NCI-H69 (cell line): ENCODE data around the gene MST1R.
A peak's percentile ranks its signal among the peaks of the same experiment; 100 is the strongest.
"Not testable (repeated sequence)": the region's sequence is repeated elsewhere in the genome, so short reads cannot be mapped to it uniquely, and the experiment has no call there.

Experiments
- DNase-seq: peaks from one replicate; lab custom pipeline; 2025; lab: John Stamatoyannopoulos, UW

MST1R gene

DNA sequence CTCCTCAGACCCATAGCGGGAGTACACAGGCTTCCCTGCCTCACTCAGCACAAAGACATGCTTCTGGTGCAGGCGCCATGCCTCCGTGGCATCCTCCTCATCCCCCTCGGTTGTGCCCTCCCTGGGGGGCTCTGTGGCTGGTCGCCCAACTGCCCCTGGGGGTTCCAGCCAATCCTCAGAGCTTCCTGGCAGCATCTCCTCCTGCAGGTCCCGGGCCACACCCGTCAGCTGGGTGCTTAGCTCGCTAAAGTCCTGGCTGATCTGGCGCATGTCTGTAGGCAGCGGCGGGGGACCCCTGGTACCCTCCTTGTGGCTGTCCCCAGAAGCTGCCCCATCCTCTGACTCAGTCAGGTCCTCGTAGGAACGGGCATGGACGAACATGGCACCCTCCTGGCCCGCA is 7.9 kb upstream of the MST1R start:
- DNase-seq = no peak

GRCh38 chr3:49911124-49911420 is 7.4 kb upstream of the MST1R start:
- DNase-seq = no peak

- no peak for DNase-seq
These were observed 6.9 kb upstream of the MST1R start for GRCh38 chr3:49910409-49911123.

- peak; percentile 5 for DNase-seq
These were observed 4.9 kb upstream of the MST1R start for GRCh38 chr3:49908373-49909199.

DNA sequence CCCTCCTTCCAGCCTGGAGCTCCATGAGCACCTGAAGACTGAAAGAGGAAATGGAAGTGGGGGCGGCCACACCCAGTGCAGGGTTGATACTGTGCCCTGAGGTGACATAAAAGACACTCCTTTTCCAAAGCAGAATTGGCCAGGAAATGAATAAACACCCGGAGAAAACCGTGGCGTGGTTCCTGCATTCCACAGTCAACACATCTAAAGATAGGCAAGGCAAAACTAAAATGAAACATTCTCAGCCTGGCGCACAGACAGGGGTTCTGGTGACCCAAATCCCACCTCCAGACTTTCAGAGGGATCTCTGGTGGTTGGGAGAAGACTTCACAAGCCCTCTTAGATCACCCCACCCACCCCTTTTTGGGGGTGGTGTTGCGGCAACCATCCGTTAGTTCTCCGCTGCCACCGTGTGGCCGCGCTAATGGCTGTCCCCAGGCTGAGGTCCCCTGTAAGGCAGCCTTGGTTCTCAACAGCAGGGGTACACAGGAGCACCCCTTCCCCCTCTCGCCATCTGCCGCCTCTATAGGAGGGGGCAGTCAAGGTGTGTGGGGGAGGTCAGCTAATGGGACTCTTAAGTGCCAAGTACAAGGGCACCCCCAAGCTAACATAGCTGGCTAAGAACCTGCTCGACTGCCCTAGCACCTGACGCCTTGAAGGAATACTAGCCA is 2.5 kb upstream of the MST1R start:
- DNase-seq = peak; percentile 74

GRCh38 chr3:49904448-49904847 is 775 bp upstream of the MST1R start:
- DNase-seq = not testable (repeated sequence)

GRCh38 chr3:49902511-49903345 is 945 bp downstream of the MST1R start:
- no peak for DNase-seq

- peak; percentile 15 for DNase-seq
These were observed 2.0 kb downstream of the MST1R start for GRCh38 chr3:49901366-49902339.

- DNase-seq = peak; percentile 71
These were observed 3.1 kb downstream of the MST1R start for GRCh38 chr3:49900491-49901153.

DNA sequence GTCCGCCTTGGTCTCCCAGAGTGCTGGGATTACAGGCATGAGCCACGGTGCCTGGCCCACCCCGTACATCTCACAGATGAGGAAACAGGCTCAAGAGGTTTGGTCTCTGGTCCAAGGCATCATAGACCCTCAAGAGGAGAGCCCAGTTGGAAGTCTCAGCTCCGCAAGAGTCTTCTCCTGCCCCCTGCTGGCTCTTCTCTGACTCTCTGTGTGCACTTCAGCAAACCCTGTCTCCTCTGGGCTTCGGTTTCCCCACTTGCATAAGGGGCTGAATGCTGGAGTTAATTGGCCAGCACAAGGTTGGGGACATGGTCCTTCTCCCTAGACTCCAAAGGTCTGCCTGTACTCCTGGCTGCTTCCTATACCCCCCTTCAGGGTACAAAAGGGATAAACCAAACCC is 3.9 kb downstream of the MST1R start:
- DNase-seq = peak; percentile 33

DNA sequence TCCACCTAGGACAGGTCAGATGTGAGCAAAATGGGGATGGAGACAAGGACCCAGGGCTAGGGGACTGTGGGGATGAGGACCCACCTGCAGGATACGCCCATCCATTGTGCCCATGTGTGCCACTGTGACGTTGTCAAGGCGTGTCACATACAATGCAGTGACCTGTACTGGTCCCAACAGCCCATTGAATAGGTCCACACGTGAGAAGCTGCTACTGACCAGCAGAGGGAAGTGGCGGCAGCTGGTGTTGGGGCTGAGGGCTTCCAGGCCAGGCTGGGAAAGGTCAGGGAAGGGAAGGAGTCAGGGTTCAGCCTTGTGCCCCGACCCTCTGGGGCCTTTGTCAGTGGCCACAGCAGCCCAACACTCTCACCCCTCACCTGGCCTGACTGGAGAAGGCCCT is 4.7 kb downstream of the MST1R start:
- no peak for DNase-seq

- no peak for DNase-seq
These were observed 7.3 kb downstream of the MST1R start for GRCh38 chr3:49896345-49896744.

DNA sequence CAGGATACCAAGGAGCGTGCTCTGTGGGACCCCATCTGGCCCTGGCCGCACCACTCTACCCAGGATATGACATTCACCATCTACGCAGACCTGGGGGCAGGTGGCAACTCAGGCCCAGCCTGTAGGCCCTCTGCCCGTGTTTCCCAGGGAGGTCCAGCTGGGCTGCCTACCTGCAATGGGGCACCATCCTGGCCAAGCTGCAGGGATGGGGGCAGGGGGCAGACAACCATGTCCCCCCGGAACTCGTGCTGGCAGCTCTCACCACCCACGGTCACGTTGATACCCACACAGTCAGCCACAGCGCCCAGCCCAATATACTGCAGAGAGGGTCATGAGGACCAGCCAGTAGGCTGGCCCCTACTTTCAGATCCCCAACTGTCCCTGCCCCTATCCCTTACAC is 7.9 kb downstream of the MST1R start:
- no peak for DNase-seq

GRCh38 chr3:49889296-49889695 is 14.4 kb downstream of the MST1R start:
- DNase-seq = no peak

DNA sequence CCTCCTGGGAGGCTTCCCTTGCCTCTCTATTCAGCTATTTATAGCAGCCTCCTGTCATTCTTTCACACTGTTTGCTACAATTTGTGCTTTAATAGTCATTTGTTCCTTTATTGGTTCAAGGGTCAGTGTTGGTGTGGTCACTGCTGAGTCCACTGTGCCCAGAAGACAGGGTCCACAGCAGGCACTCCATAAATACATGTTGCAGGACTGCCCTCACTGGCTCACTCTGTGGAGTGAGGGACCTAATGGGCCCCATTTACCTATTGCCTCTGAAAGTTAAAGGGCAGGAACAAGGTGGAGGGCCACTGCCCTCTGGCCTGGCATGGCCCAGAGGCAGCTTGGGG is 16.8 kb downstream of the MST1R start:
- DNase-seq = no peak

DNA sequence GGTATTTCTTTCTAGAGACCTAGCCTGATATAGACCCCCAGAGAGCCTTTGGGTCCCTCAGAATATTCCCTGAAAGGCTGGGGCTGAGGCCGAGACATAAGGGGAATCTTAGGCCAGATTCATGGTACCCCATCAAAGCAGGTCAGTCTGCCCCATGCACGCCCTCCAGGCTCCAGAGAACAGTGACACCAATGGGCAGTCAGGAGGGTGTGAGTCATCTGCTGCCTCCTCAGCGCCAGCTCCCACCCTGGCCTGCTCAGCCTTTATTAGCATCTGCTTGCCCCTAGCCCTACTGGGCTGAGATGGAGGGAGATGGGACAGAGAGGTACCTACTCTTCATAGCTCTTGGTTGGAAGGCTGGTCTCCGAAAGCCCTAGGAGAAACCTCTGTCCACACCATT is 19.7 kb downstream of the MST1R start:
- no peak for DNase-seq

DNA sequence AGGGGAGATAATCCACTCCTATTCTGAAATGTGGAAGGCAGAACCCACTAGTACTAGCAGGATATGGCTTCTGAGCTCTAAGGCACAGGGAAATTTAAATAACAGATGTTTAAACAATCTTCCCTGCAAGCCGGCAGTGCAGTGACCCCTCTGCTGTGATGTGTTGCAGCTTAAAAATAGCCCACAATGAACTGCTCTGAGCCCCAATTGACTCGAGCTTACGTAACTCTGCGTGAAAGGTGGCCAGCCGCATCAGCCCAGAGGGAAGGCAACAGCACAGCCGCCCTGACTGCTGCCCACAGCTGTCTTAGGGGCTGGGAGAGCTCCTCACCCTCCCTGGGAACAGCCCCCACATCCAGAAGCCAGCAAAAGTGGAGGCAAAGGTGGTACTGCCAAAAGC is 21.5 kb downstream of the MST1R start:
- no peak for DNase-seq

DNA sequence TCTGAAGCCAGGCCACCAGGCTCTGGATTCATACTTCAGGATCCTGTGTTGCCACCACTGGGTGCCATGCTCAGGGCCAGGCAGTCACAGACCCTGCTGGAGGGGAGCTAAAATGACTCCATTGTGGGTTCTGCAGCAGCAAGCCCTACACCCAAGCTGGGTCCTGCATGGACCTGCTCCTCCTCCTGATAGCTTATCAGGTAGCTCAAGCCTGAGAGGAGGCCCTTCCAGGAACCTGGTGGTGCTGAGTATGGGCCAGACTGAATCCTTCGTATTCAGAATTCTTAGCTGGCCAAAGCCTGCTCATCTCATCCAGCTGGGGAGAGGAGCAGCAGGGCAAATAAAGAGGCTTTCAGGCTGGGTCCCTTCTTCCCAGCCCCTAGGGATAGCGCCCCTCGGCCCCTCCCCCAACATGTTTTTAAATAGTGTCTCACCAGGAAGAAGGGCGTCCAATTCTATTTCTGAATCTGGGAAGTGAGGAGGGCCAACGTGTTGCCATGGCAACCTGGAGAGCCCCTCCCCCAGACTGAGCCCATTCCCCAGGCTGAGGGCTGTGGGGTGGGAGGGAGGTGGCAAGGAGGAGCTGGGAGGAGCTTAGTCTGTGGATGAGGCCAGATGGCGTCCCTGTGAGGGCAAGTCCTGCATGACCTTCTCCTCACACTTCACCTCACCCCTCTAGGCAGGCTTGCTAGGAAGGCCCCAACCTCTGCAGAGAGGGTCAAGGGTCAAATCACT is 22.9 kb downstream of the MST1R start:
- peak; percentile 27 for DNase-seq

GRCh38 chr3:49879721-49880120 is 24.0 kb downstream of the MST1R start:
- no peak for DNase-seq

DNA sequence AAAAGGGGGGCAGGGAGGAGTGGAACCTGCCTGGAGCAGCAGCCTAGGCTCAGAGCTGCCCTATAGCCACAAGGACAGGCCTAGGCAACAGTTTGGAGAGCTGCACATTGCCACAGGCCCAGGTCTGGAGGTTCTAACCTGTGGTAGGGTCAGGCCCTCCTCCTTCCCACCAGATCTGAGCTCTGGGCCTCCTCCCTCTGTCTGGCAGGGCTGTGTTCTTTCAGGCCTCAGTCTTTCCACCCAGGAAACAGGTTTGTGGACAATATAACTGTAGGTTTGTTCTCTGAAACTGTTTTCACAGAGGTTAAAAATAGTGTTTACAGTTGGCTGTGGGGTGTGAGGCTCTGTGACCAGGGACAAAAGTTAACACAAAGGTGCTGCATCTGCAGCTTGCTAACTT is 25.0 kb downstream of the MST1R start:
- DNase-seq = no peak
